CD4-positive, alpha-beta T cell treated with Interleukin-21 for 1 hour (primary cell): ENCODE results near the gene LPP.

Experiments used
- DNase-seq: peaks from one replicate; pipeline ENCODE4 v3.0.0-alpha.2; 2020

The LPP gene

DNA sequence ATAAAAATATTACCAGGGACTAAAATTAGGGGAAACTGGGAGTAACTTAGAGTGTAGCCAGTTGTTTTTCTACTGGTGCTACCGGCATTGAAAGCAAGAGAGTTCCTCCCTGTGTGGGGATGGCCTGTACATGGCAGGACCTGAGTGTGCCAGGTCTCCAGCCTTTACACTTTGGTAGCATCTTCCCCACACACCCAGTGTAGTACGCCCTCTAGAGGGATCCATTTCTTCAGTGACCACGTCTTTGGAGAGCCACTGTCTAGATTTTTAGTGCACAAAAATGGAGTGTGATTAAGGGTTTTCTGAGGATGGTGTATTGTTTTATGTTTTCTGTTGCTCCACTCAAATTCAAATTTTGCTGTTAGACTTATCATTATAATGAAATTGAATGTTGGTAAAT lies 510.8 kb downstream of the LPP start:
- DNase-seq = peak; percentile 20

- DNase-seq = no peak
These were observed 514.0 kb downstream of the LPP start for GRCh38 chr3:188667926-188668325.

DNA sequence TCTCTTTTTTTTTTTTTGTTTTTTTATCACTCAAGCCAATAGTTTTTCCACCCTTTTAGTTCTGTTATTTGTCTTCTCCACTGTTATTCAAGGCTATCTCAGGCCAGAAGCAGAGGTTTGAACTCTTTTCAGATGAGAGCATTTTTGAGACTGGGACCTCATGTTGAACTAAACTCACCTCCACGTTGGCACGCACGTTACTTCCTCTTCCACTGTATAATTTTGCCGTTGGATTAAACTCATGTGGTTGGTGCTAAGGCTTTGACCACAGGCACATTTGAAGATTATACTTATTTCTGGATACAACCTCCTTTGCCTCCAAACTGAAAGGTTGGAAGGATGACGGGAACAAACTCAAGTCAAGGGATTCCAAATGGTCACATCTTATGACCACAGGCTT lies 516.5 kb downstream of the LPP start:
- no peak for DNase-seq

DNA sequence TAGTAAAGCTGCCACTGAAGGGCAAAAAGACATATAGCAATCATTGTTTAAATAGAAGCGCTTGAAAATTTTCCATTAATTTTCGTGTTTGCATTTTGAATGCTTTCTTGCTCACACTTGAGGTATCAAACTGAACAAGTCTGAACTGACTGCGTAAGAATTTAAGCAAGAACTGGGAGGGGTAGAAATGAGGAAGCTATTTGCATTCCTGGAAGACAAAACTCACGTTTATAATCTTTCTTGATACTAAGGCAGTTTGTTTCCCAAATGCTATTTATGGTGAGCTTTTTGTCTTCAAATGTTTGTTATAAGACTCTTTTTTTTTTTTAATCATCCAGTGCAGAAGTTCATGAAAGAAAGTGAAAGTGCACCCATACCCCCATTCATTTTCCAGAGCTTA lies 518.0 kb downstream of the LPP start:
- no peak for DNase-seq

GRCh38 chr3:188672840-188673239 lies 518.9 kb downstream of the LPP start:
- DNase-seq = no peak

DNA sequence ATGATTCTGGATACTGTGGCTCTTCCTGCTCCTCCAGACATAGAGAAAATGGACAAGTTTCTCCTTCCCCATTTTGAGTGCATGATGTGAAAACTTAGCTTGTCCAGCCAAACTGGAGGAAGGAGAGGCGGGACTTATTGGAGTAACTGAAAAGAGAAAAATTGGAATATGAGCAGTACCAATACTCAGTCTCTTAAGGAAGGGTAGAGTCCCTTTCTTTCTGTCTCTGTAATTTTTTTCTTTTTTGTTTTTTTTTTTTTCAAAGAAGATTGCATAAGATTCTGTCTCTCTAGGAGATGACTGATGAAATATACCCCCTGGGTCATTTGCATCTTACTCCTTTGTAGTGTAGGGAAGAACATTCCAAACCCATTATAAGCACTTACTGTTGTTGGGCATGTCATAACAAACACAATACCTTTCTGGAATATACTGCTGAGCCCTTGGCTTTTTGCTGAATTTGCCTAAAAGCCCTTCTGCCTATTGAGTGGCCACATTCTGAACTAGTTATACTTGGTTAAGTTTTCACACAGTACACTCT lies 519.8 kb downstream of the LPP start:
- no peak for DNase-seq

- DNase-seq = no peak
These were observed 520.6 kb downstream of the LPP start for GRCh38 chr3:188674595-188674994.

GRCh38 chr3:188677344-188677743 lies 523.4 kb downstream of the LPP start:
- DNase-seq = no peak

DNA sequence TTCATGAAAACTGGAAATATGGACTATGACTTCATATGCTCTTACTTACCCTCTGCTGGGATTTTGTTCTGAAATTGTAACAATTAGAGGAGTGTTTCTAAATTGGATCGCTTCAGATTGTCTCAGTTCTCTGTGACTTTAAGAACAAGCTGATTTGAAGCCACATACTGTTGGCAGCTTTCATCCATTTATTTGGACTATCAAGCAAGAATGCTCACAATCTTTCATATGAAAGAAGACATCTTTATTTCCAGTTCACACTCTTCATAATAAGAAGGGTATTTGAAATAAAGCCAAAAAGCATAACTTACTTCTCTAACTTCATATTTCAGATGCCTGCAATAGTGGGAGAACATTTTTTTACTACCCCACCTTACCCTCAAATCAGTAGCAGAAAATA lies 526.2 kb downstream of the LPP start:
- DNase-seq = no peak

DNA sequence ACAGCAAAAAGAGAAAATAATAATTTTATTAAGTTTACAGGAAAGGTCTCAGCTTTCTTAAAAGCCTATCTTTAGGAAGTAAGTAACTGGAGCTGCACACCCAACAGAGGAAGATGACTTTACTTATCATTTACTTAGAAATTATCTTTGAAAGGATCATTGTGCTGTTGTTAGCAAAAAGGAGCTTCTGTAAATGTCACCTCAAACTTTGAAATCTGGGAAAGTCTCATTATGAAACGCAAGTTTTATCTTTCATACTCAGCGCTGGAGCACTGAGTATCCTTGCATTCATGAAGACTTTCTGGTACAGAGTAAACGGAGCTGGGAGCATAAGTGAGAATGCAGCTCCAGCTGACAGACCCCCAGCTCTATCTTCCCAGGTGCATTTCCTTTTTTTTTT lies 526.6 kb downstream of the LPP start:
- DNase-seq = no peak

GRCh38 chr3:188682316-188682715 lies 528.4 kb downstream of the LPP start:
- DNase-seq = no peak

- no peak for DNase-seq
These were observed 529.1 kb downstream of the LPP start for GRCh38 chr3:188683032-188683521.

- no peak for DNase-seq
These were observed 530.3 kb downstream of the LPP start for GRCh38 chr3:188684276-188684675.

- no peak for DNase-seq
These were observed 531.8 kb downstream of the LPP start for GRCh38 chr3:188685789-188686188.

GRCh38 chr3:188686324-188686723 lies 532.4 kb downstream of the LPP start:
- DNase-seq = no peak

DNA sequence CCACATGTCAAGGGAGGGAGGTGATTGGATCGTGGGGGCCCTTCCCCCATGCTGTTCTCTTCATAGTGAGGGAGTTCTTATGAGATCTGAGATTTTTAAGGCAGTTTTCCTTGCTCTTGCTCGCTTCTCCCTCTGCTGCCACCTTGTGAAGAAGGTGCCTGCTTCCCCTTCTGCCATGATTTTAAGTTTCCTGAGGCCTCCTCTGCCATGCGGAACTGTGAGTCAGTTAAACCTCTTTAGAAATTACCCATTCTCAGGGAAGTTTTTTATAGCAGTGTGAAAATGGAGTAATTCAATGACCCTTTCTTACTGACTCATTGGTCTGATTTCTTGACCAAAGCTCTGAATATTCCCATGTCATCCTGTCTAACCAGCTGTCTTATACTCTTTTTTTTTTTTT lies 533.4 kb downstream of the LPP start:
- peak; percentile 3 for DNase-seq

GRCh38 chr3:188689101-188689574 lies 535.2 kb downstream of the LPP start:
- no peak for DNase-seq

DNA sequence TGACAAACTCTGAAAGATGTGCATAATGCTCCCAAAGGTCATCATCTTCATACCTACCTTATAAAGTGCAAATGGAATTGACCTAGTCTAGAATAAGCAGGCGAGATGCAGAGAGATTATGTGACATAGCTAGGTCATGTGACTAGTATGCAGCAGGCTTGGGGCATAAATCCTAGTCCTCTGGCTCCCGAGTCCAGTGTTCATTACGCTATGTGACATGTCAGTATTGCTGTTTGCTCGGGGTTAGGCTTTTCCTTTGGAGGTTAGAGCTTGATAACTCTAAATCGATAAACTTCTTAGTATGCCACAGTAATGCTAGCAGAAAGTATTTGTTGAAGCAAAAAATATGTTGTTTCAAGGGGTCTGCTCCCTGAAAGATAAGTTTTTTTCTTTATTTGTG lies 536.1 kb downstream of the LPP start:
- DNase-seq = no peak

GRCh38 chr3:188691004-188691403 lies 537.0 kb downstream of the LPP start:
- no peak for DNase-seq

- no peak for DNase-seq
These were observed 537.7 kb downstream of the LPP start for GRCh38 chr3:188691665-188692064.

- DNase-seq = no peak
These were observed 538.7 kb downstream of the LPP start for GRCh38 chr3:188692700-188693099.

DNA sequence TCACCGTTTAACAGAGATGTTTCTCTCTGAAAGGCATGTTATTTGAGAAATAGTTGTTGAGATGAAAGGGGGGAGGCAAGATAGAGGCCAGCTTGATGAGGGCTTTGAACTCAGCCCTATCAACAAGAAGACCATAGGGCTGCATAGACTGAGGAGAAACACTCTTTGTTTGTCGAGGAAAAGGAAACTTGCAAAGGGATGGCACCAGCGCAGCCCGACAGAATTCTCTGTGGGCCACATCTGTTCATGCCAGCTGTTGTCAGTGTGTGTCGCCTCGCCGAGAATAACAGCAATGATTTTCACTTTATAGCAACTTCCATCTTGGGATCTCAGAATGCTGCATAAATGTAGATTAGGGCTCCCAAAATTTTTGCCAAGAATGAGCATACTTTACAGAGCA lies 539.5 kb downstream of the LPP start:
- no peak for DNase-seq

DNA sequence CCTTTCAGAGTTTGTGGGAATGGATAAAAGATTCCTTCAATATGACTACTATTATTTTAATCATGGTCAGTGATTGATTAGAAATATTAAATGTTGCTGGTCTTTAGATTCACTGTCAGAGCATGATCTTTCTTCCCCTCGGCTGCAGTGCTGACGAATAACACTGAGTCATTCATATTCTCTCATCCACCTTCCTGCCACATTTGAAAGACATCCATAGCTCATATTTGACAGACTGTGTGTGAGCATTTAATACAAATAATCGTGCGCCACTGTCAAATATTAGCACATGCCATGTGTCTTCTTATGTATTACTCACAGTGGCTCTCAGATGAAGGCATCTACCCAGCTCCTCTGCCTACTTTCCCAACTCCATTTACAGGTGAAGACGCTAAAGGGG lies 541.3 kb downstream of the LPP start:
- DNase-seq = no peak

- no peak for DNase-seq
These were observed 543.2 kb downstream of the LPP start for GRCh38 chr3:188697127-188697526.

DNA sequence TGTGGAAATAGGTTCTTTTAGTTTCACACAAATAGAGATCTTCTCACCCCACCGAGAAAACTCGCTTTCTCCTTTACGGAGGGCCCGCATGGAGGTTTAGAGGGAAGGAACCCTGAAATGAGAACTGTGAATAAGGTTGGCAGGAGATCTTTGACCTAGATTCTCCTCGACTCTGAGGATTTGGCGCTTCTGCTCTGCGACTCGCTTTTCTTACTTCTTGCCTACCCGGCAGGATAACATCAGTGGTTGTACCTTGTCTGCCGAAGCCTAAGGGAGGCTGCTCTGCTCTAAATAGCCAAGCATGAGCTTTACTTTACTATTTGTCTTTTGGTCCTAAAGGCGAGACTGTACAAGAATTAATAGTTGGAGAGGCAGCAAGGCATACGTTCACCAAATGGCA lies 544.5 kb downstream of the LPP start:
- DNase-seq = no peak

- no peak for DNase-seq
These were observed 546.5 kb downstream of the LPP start for GRCh38 chr3:188700501-188700900.
